Measurements from ENCODE around the gene CREM.

Gene CREM

DNA sequence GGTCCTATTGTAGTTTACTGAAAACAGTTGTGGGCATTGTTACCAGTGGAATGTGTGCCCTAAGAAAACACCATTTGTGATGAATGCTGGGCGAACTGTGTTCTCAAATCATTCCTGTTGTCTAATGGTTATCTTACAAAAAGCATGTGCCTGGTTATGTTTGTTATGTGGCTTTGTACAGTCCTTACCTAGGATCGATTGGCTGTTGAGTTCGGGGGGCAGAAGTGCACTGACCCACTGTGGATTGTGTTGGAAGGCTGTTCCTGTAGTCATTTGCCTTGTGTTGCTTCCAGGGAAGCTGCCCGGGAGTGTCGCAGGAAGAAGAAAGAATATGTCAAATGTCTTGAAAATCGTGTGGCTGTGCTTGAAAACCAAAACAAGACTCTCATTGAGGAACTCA, 84.3 kb downstream of the CREM start:
- H3K9ac ChIP-seq (ENCODE audit: low read depth, low read length, poor library complexity, severe bottlenecking), result no peak overlapping the region

GRCh38 chr10:35211390-35211789, 84.7 kb downstream of the CREM start:
- Histone ChIP-seq H3K9me3 (ENCODE audit: insufficient read depth, low read depth, low read length) (no peaks in the 10 kb centered on the region), H3K4me2 (ENCODE audit: low read depth, low read length, poor library complexity, severe bottlenecking) (no peak overlapping the region), H3K79me2 (ENCODE audit: insufficient read depth, low read length) (no peaks in the 10 kb centered on the region), H3K9me2 (replicated peaks; ENCODE audit: low read depth, low read length) (no peaks in the 10 kb centered on the region), H2AFZ (ENCODE audit: low read length) (no peak overlapping the region), H4K20me1 (ENCODE audit: insufficient read depth, low read length, poor library complexity, severe bottlenecking) (no peaks in the 10 kb centered on the region), H3F3A (ENCODE audit: low read depth) (no peaks in the 10 kb centered on the region), H3K27me3 (ENCODE audit: insufficient read depth, low read length, poor library complexity, severe bottlenecking) (no peaks in the 10 kb centered on the region), H3K4me1 (ENCODE audit: insufficient read depth, low read length, poor library complexity, severe bottlenecking) (no peaks in the 10 kb centered on the region), H3K9ac (ENCODE audit: low read depth, low read length, poor library complexity, severe bottlenecking) (no peak overlapping the region), H3K4me3 (ENCODE audit: low read length, poor library complexity, severe bottlenecking) (no peak overlapping the region), H3K36me3 (ENCODE audit: insufficient read depth, low read length) (no peaks in the 10 kb centered on the region)
- no peak for TF ChIP-seq EZH2phosphoT487 (IDR thresholded peaks at IDR 0.05; ENCODE audit: borderline replicate concordance)
- TF ChIP-seq, protein P1, sequence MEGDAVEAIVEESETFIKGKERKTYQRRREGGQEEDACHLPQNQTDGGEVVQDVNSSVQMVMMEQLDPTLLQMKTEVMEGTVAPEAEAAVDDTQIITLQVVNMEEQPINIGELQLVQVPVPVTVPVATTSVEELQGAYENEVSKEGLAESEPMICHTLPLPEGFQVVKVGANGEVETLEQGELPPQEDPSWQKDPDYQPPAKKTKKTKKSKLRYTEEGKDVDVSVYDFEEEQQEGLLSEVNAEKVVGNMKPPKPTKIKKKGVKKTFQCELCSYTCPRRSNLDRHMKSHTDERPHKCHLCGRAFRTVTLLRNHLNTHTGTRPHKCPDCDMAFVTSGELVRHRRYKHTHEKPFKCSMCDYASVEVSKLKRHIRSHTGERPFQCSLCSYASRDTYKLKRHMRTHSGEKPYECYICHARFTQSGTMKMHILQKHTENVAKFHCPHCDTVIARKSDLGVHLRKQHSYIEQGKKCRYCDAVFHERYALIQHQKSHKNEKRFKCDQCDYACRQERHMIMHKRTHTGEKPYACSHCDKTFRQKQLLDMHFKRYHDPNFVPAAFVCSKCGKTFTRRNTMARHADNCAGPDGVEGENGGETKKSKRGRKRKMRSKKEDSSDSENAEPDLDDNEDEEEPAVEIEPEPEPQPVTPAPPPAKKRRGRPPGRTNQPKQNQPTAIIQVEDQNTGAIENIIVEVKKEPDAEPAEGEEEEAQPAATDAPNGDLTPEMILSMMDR (conservative IDR thresholded peaks at IDR 0.05; ENCODE audit: low read length), result no peak

More for the DNA sequence above, 84.3 kb downstream of the CREM start:
- no peaks in the 10 kb centered on the region for H3K9me2 ChIP-seq (replicated peaks; ENCODE audit: low read depth, low read length)
- H3K36me3 ChIP-seq (ENCODE audit: insufficient read depth, low read length), result no peaks in the 10 kb centered on the region
- H3K27me3 ChIP-seq (ENCODE audit: insufficient read depth, low read length, poor library complexity, severe bottlenecking), result no peaks in the 10 kb centered on the region
- H3F3A ChIP-seq (ENCODE audit: low read depth), result no peaks in the 10 kb centered on the region
- H3K4me3 ChIP-seq (ENCODE audit: low read length, poor library complexity, severe bottlenecking), result no peak overlapping the region
- H3K4me2 ChIP-seq (ENCODE audit: low read depth, low read length, poor library complexity, severe bottlenecking), result no peak overlapping the region
- TF ChIP-seq, protein P1 (conservative IDR thresholded peaks at IDR 0.05; ENCODE audit: low read length), result no peak
- no peak for TF ChIP-seq EZH2phosphoT487 (IDR thresholded peaks at IDR 0.05; ENCODE audit: borderline replicate concordance)
- H3K79me2 ChIP-seq (ENCODE audit: insufficient read depth, low read length), result no peaks in the 10 kb centered on the region
- no peaks in the 10 kb centered on the region for H3K9me3 ChIP-seq (ENCODE audit: insufficient read depth, low read depth, low read length)
- H2AFZ ChIP-seq (ENCODE audit: low read length), result no peak overlapping the region
- no peaks in the 10 kb centered on the region for H3K4me1 ChIP-seq (ENCODE audit: insufficient read depth, low read length, poor library complexity, severe bottlenecking)
- no peaks in the 10 kb centered on the region for H4K20me1 ChIP-seq (ENCODE audit: insufficient read depth, low read length, poor library complexity, severe bottlenecking)

- no peaks in the 10 kb centered on the region for H4K20me1 ChIP-seq (ENCODE audit: insufficient read depth, low read length, poor library complexity, severe bottlenecking)
- H3K9ac ChIP-seq (ENCODE audit: low read depth, low read length, poor library complexity, severe bottlenecking), result no peak overlapping the region
- H3K36me3 ChIP-seq (ENCODE audit: insufficient read depth, low read length), result no peaks in the 10 kb centered on the region
- H3K4me3 ChIP-seq (ENCODE audit: low read length, poor library complexity, severe bottlenecking), result no peak overlapping the region
- no peaks in the 10 kb centered on the region for H3K9me2 ChIP-seq (replicated peaks; ENCODE audit: low read depth, low read length)
- no peak overlapping the region for H2AFZ ChIP-seq (ENCODE audit: low read length)
- H3K27me3 ChIP-seq (ENCODE audit: insufficient read depth, low read length, poor library complexity, severe bottlenecking), result no peaks in the 10 kb centered on the region
- no peaks in the 10 kb centered on the region for H3K4me1 ChIP-seq (ENCODE audit: insufficient read depth, low read length, poor library complexity, severe bottlenecking)
- H3K79me2 ChIP-seq (ENCODE audit: insufficient read depth, low read length), result no peaks in the 10 kb centered on the region
- TF ChIP-seq EZH2phosphoT487 (IDR thresholded peaks at IDR 0.05; ENCODE audit: borderline replicate concordance), result no peak
- TF ChIP-seq, protein P1 (conservative IDR thresholded peaks at IDR 0.05; ENCODE audit: low read length), result no peak
- no peaks in the 10 kb centered on the region for H3F3A ChIP-seq (ENCODE audit: low read depth)
- no peak overlapping the region for H3K4me2 ChIP-seq (ENCODE audit: low read depth, low read length, poor library complexity, severe bottlenecking)
- no peaks in the 10 kb centered on the region for H3K9me3 ChIP-seq (ENCODE audit: insufficient read depth, low read depth, low read length)
These were observed 86.2 kb downstream of the CREM start for GRCh38 chr10:35212856-35213255.

Data from Loucy (cell line).